ENCODE data around the gene RANGRF. TPM values are rescaled to one million over a fixed set of nuclear protein-coding genes. Genes with fewer than 3 reads are reported as not detected.
A peak's percentile ranks its signal among the peaks of the same experiment; 100 is the strongest.

RANGRF gene
- total RNA-seq, 1 donor from 2014 or later, result 19.8 TPM

- DNase-seq (ENCODE audit: low spot score), result peak; percentile 85
- Mint-ChIP-seq H3K36me3 (ENCODE audit: low read depth) (no peaks in the 10 kb centered on the region), H3K27ac (ENCODE audit: unreplicated experiment) (no peak overlapping the region), H3K4me3 (ENCODE audit: unreplicated experiment) (peak overlapping the region; percentile 52), H3K9me3 (ENCODE audit: low read depth) (no peaks in the 10 kb centered on the region), H3K4me1 (ENCODE audit: low read depth) (peaks cover 7% of the 10 kb centered on the region), H3K27me3 (ENCODE audit: low read depth) (peaks cover 40% of the 10 kb centered on the region)
- TF ChIP-seq, protein P1, sequence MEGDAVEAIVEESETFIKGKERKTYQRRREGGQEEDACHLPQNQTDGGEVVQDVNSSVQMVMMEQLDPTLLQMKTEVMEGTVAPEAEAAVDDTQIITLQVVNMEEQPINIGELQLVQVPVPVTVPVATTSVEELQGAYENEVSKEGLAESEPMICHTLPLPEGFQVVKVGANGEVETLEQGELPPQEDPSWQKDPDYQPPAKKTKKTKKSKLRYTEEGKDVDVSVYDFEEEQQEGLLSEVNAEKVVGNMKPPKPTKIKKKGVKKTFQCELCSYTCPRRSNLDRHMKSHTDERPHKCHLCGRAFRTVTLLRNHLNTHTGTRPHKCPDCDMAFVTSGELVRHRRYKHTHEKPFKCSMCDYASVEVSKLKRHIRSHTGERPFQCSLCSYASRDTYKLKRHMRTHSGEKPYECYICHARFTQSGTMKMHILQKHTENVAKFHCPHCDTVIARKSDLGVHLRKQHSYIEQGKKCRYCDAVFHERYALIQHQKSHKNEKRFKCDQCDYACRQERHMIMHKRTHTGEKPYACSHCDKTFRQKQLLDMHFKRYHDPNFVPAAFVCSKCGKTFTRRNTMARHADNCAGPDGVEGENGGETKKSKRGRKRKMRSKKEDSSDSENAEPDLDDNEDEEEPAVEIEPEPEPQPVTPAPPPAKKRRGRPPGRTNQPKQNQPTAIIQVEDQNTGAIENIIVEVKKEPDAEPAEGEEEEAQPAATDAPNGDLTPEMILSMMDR (IDR thresholded peaks at IDR 0.05), result no peak
Observed at GRCh38 chr17:8315764-8316217, 27.3 kb downstream of the RANGRF start.

- no peaks in the 10 kb centered on the region for H3K9me3 Mint-ChIP-seq (ENCODE audit: low read depth)
- no peak overlapping the region for H3K4me3 Mint-ChIP-seq (ENCODE audit: unreplicated experiment)
- no peaks in the 10 kb centered on the region for H3K36me3 Mint-ChIP-seq (ENCODE audit: low read depth)
- DNase-seq (ENCODE audit: low spot score), result peak; percentile 50
- TF ChIP-seq, protein P1 (IDR thresholded peaks at IDR 0.05), result no peak
- peaks cover 26% of the 10 kb centered on the region for H3K27me3 Mint-ChIP-seq (ENCODE audit: low read depth)
- no peak overlapping the region for H3K27ac Mint-ChIP-seq (ENCODE audit: unreplicated experiment)
- H3K4me1 Mint-ChIP-seq (ENCODE audit: low read depth), result peaks cover 17% of the 10 kb centered on the region
Observed at GRCh38 chr17:8318010-8318935, 29.8 kb downstream of the RANGRF start.

DNA sequence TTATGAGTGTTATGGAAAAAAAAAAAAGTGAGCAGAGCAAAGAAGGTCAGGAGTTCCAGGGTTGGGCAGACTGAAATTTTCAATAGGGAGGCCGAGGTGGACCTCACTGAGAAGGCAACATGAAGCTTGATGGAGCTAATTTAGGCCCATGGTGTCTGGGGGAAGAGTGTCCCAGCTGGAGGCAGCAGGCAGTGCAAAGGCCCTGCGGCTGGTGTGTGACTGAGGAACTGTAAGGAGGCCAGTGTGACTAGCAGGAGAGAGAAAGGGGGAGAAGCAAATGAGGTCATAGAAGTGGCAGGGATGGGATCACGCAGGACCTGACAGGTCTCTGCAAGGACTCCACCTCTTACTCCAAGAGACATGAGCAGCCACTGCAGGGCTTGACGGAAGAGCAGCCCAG, 31.8 kb downstream of the RANGRF start:
- H3K27me3 Mint-ChIP-seq (ENCODE audit: low read depth), result peaks cover 12% of the 10 kb centered on the region
- H3K36me3 Mint-ChIP-seq (ENCODE audit: low read depth), result no peaks in the 10 kb centered on the region
- H3K27ac Mint-ChIP-seq (ENCODE audit: unreplicated experiment), result no peak overlapping the region
- TF ChIP-seq, protein P1 (IDR thresholded peaks at IDR 0.05), result no peak
- H3K9me3 Mint-ChIP-seq (ENCODE audit: low read depth), result no peaks in the 10 kb centered on the region
- peaks cover 16% of the 10 kb centered on the region for H3K4me1 Mint-ChIP-seq (ENCODE audit: low read depth)
- no peak overlapping the region for H3K4me3 Mint-ChIP-seq (ENCODE audit: unreplicated experiment)
- DNase-seq (ENCODE audit: low spot score), result no peak

GRCh38 chr17:8320990-8321389, 32.5 kb downstream of the RANGRF start:
- Mint-ChIP-seq H3K36me3 (ENCODE audit: low read depth) (no peaks in the 10 kb centered on the region), H3K27me3 (ENCODE audit: low read depth) (peaks cover 5% of the 10 kb centered on the region), H3K4me1 (ENCODE audit: low read depth) (peaks cover 10% of the 10 kb centered on the region), H3K27ac (ENCODE audit: unreplicated experiment) (no peak overlapping the region), H3K4me3 (ENCODE audit: unreplicated experiment) (no peak overlapping the region), H3K9me3 (ENCODE audit: low read depth) (no peaks in the 10 kb centered on the region)
- TF ChIP-seq, protein P1 (IDR thresholded peaks at IDR 0.05), result no peak
- no peak for DNase-seq (ENCODE audit: low spot score)

- Mint-ChIP-seq H3K4me1 (ENCODE audit: low read depth) (peaks cover 20% of the 10 kb centered on the region), H3K4me3 (ENCODE audit: unreplicated experiment) (no peak overlapping the region), H3K27ac (ENCODE audit: unreplicated experiment) (no peak overlapping the region), H3K9me3 (ENCODE audit: low read depth) (no peaks in the 10 kb centered on the region), H3K27me3 (ENCODE audit: low read depth) (no peaks in the 10 kb centered on the region), H3K36me3 (ENCODE audit: low read depth) (no peaks in the 10 kb centered on the region)
- peak; percentile 69 for DNase-seq (ENCODE audit: low spot score)
- TF ChIP-seq, protein P1 (IDR thresholded peaks at IDR 0.05), result no peak
Observed at GRCh38 chr17:8322061-8322460, 33.6 kb downstream of the RANGRF start.
